K562 (cell line): ENCODE measurements around the gene MECR. TPM values are rescaled to one million over a fixed set of nuclear protein-coding genes. Genes with fewer than 3 reads are reported as not detected.

Source experiments
- ATAC-seq: fragments of 200-7000 bp; cut with Tn5 transposase; 3 replicates; pipeline ENCODE4 v1.9.1; 2020; ENCODE audit warnings: moderate library complexity
- BruUV-seq: library from RNA; stranded (reverse); fragments of 400-500 nt; replicated peaks from 2 replicates; lab custom pipeline; 2021; lab: Mats Ljungman, UMichigan
- CTCF ChIA-PET: fragments of 300-600 bp; formaldehyde crosslinking; extraction: SDS; loops from one replicate; lab custom pipeline; 2021; ENCODE audit warnings: low intra/inter-chr PET ratio; lab: Yijun Ruan, JAX
- POLR2A ChIA-PET: fragments of 300-600, 350-650 bp; sonication (Branson Sonifier 250); formaldehyde crosslinking; extraction: SDS; loops from one replicate; lab custom pipeline; 2021; ENCODE audit warnings: antibody characterized with exemption, inconsistent platforms; lab: Yijun Ruan, JAX
- DNase-seq, 4 experiments: peaks; one replicate each; pipeline versions ENCODE4 v3.0.0 to v3.0.0-alpha.2; 2011 to 2018; ENCODE audit warnings: low spot score in 3 of 4, mixed read lengths in 3 of 4; ENCODE audit errors: extremely low read depth in 1 of 4
- FAIRE-seq: peaks from 2 replicates; lab custom pipeline; 2011; peaks lifted over from hg19 to GRCh38; lab: Jason Lieb, UNC
- H2AFZ ChIP-seq: 2 replicates; pipeline ENCODE4 v1.6.0; 2011; ENCODE audit warnings: low read depth, low read length, control low read depth, inconsistent platforms
- H3K27ac ChIP-seq: fragments of 200-600 bp; 3 replicates; pipeline ENCODE4 v1.8.0; 2011; ENCODE audit warnings: low read depth, mild to moderate bottlenecking, control low read depth, inconsistent platforms, low read length, moderate library complexity, mixed read lengths; ENCODE audit errors: extremely low read depth
- H3K27me3 ChIP-seq, 2 experiments: fragments of 300-600 bp in 1 of 2; 2 replicates in 1 of 2; 3 replicates in 1 of 2; pipeline versions ENCODE4 v1.6.0 to v1.8.0; 2011; ENCODE audit warnings: inconsistent platforms in 2 of 2, low read length in 2 of 2, mild to moderate bottlenecking in 1 of 2, mixed read lengths in 1 of 2, moderate library complexity in 1 of 2; ENCODE audit not compliant: control insufficient read depth in 2 of 2, insufficient read depth in 2 of 2
- H3K36me3 ChIP-seq: fragments of 300-600 bp; 3 replicates; pipeline ENCODE4 v1.8.0; 2011; ENCODE audit warnings: mild to moderate bottlenecking, low read length, inconsistent platforms; ENCODE audit not compliant: control insufficient read depth, insufficient read depth
- H3K4me1 ChIP-seq, 2 experiments: fragments of 200-600 bp in 1 of 2; replicated peaks in 1 of 2; 2 replicates in 1 of 2; 3 replicates in 1 of 2; pipeline versions ENCODE4 v1.5.1 to v1.8.0; 2011; ENCODE audit warnings: inconsistent platforms in 2 of 2, low read length in 2 of 2, mild to moderate bottlenecking in 1 of 2, mixed read lengths in 1 of 2, moderate library complexity in 1 of 2; ENCODE audit not compliant: control insufficient read depth in 2 of 2, insufficient read depth in 2 of 2
- H3K4me2 ChIP-seq: 2 replicates; pipeline ENCODE4 v1.6.1; 2011; ENCODE audit warnings: low read length, control low read depth, inconsistent platforms, mixed read lengths; ENCODE audit not compliant: insufficient read depth
- H3K4me3 ChIP-seq: fragments of 200-600 bp; sonication (generic), shearing (Covaris generic); 2 replicates; pipeline ENCODE4 v1.5.1; 2016; ENCODE audit warnings: control low read depth, inconsistent platforms
- H3K79me2 ChIP-seq: fragments of 200-600 bp; 3 replicates; pipeline ENCODE4 v1.8.0; 2011; ENCODE audit warnings: low read length, inconsistent platforms; ENCODE audit not compliant: control insufficient read depth, insufficient read depth
- H3K9ac ChIP-seq, 2 experiments: 2 replicates each; pipeline versions ENCODE4 v1.6.0 to v1.6.1; 2011; ENCODE audit warnings: low read depth in 2 of 2, low read length in 2 of 2, control low read depth in 1 of 2, inconsistent platforms in 1 of 2, mild to moderate bottlenecking in 1 of 2, mixed read lengths in 1 of 2; ENCODE audit not compliant: insufficient read depth in 1 of 2
- H3K9me1 ChIP-seq: one replicate; pipeline ENCODE4 v1.6.0; 2011; ENCODE audit warnings: inconsistent platforms, mild to moderate bottlenecking, low read length, moderate library complexity; ENCODE audit not compliant: control insufficient read depth, insufficient read depth
- H3K9me3 ChIP-seq: replicated peaks from 2 replicates; pipeline ENCODE4 v1.5.1; 2011; ENCODE audit warnings: low read depth, low read length, inconsistent platforms; ENCODE audit not compliant: control insufficient read depth, insufficient read depth
- H4K20me1 ChIP-seq: replicated peaks from 2 replicates; pipeline ENCODE4 v1.6.1; 2011; ENCODE audit warnings: low read length, inconsistent platforms, mixed read lengths; ENCODE audit not compliant: control insufficient read depth, insufficient read depth
- HLTF ChIP-seq: fragments of 450-650 bp; IDR thresholded peaks from 2 replicates; pipeline ENCODE4 v1.6.1; 2016
- TEAD1 ChIP-seq, 2 experiments: fragments of 450-650 bp in 1 of 2; sonication (generic) in 1 of 2; formaldehyde crosslinking; IDR thresholded peaks; 2 replicates each; pipeline versions ENCODE4 v1.4.0 to v1.8.0; 2020 to 2022; ENCODE audit warnings: mild to moderate bottlenecking in 2 of 2, missing genetic modification reagents in 1 of 2
- THRAP3 ChIP-seq: fragments of 450-650 bp; IDR thresholded peaks from 2 replicates; pipeline ENCODE4 v1.6.1; 2016; ENCODE audit warnings: mild to moderate bottlenecking, inconsistent platforms, borderline replicate concordance
- ZNF224 ChIP-seq: sonication (generic); formaldehyde crosslinking; IDR thresholded peaks from 2 replicates; pipeline ENCODE4 v1.8.0; 2022; ENCODE audit warnings: mild to moderate bottlenecking, missing genetic modification reagents
- ZNF282 ChIP-seq: sonication (generic); formaldehyde crosslinking; IDR thresholded peaks from 2 replicates; pipeline ENCODE4 v1.8.1; 2023; ENCODE audit warnings: missing genetic modification reagents
- ZNF717 ChIP-seq: fragments of 250-450 bp; sonication (Bioruptor Pico); IDR thresholded peaks from 2 replicates; pipeline ENCODE4 v1.5.0; 2021
- WGBS: fragments of 100-300 bp; shearing (Covaris generic); methylation state at CpG from one replicate; pipeline ENCODE4 v1.1.6; 2016; ENCODE audit warnings: low coverage, mixed read lengths; ENCODE audit not compliant: insufficient coverage; ENCODE audit errors: missing lambda C conversion rate; 5-methylcytosine and 5-hydroxymethylcytosine counted together
- in situ Hi-C: fragments of 300-500 bp; cut with MboI; formaldehyde crosslinking; loops from 4 replicates; pipeline ENCODE4 v1.15.0; 2018; ENCODE audit warnings: inconsistent platforms, mixed read lengths
- intact Hi-C: fragments of 100-400 bp; cut with micrococcal nuclease; formaldehyde crosslinking; loops from 2 replicates; pipeline ENCODE4 v1.14.2; 2022
- polyA plus RNA-seq, 8 experiments: library from polyadenylated mRNA; depleted of rRNA in 4 of 8; stranded (reverse) in 5 of 8; unstranded in 3 of 8; fragments of >200 nt; fragmentation: Nextera tagmentation in 2 of 8; fragmentation: Illumina TruSeq in 1 of 8; extraction: Ambion mirVana in 2 of 8; extraction: Trizol in 1 of 8; gene quantifications; 2 replicates each; pipeline versions ENCODE4 v1.2.1 to v1.2.3, GENCODE V29; 2011 to 2014; ENCODE audit warnings: inconsistent platforms in 1 of 8, missing spikeins in 1 of 8
- total RNA-seq, 7 experiments: library from RNA; depleted of rRNA in 6 of 7; stranded (reverse); fragments of >200 nt in 6 of 7; fragmentation: Illumina TruSeq in 2 of 7; extraction: Trizol in 2 of 7; gene quantifications; 2 replicates each; pipeline versions ENCODE4 v1.2.1 to v1.2.3, GENCODE V29; 2011 to 2021; ENCODE audit warnings: low replicate concordance in 1 of 7

Gene MECR
- total and polyA plus RNA-seq, 9 of the 15 experiments (the other 6 are each of a cell fraction or from before 2014, with no cell fraction given), result 10.4 to 58.6 (median 42.9) TPM

DNA sequence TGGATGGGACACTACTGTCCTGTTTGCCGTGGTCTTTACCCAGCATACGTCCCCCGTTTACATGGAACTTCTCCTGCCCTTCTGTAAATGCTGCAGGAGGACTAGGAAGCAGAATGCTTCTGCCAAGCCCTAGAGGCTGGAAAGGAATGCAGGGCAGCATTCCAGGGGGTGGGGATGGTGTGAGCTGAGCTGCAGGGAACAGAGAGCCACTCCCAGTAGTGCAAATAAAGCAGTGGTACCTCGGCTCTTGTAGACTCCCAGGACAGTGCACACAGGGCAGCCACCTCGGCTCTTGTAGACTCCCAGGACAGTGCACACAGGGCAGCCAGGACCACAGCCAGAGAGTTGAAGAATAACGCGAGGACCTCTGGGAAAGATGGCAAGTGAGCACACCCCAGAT is 41.0 kb upstream of the MECR start:
- no peak overlapping the region for H3K9ac ChIP-seq
- POLR2A ChIA-PET, result interaction anchor here (1.3 to 1.4 kb wide), 2 partner anchors 8 to 14 kb away, joined by 4 to 5 read pairs; no protein-coding TSS in a partner anchor
- H4K20me1 ChIP-seq, result no peaks in the 10 kb centered on the region; the same call in 1 of the 2 replicates
- no peak overlapping the region for H3K4me3 ChIP-seq
- peak; percentile 36; the same call in 1 of the 3 replicates for ATAC-seq
- no peak for TF ChIP-seq ZNF717
- TF ChIP-seq HLTF, result no peak
- TF ChIP-seq ZNF282, result no peak
- peak in 1 of 2 experiments; percentile 26; a peak in 1 of 4 replicates for TF ChIP-seq TEAD1 (CRISPR knock-in tag; IDR thresholded peaks at IDR 0.05)
- TF ChIP-seq, all 486 proteins: peak for 1
- FAIRE-seq (no peak), DNase-seq (no peak)
- no peaks in the 10 kb centered on the region for H3K79me2 ChIP-seq
- no peak overlapping the region for H2AFZ ChIP-seq
- BruUV-seq, result no TSS peak
- H3K9me1 ChIP-seq, result no peaks in the 10 kb centered on the region
- CTCF ChIA-PET, result no interaction called here
- intact Hi-C loops (no loop called here), in situ Hi-C loops (no loop called here)
- H3K4me2 ChIP-seq, result no peak overlapping the region
- no peaks in the 10 kb centered on the region for H3K9me3 ChIP-seq
- H3K27me3 ChIP-seq, result peaks cover 48 to 49% of the 10 kb centered on the region in 2 experiments
- 2% methylated on average over 7 of the region's 7 CpGs for WGBS
- no peaks in the 10 kb centered on the region for H3K4me1 ChIP-seq
- no peaks in the 10 kb centered on the region for H3K36me3 ChIP-seq
- H3K27ac ChIP-seq, result no peak overlapping the region

DNA sequence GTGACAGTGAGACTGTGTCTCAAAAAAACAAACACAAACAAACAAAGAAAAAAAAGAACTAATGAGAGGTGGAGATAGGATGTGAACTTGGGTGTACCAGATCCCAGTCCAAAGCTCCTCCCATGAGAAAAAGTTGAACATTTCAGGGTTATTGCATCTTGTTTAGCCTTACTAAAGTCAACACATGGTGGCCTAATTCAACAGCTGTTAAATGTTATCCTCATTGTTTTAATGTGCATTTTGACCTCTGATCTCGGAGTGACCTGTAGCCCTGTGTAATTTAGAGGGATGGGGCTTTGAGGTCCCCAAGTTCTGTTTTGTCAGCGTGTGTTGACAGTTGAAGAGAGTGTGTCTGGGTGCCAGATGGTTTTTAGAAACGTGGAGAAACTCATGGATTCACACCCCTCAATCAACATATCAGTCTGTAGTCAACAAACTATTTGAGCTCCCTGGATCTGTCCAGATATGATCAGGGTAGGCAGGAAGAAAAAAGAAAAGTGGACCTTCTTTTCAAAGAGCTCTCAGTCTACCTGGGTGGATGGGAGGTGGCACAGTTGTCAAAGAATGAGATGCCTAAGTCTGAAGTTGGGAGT is 40.3 kb upstream of the MECR start:
- WGBS, result 0% methylated on average over 3 of the region's 3 CpGs
- H3K9me3 ChIP-seq, result no peaks in the 10 kb centered on the region
- in situ Hi-C loops, result no loop called here
- intact Hi-C loops, result no loop called here
- peaks cover 50 to 51% of the 10 kb centered on the region in 2 experiments for H3K27me3 ChIP-seq
- TF ChIP-seq THRAP3 (no peak), ZNF224 (no peak)
- H3K4me1 ChIP-seq, result no peaks in the 10 kb centered on the region
- H3K4me3 ChIP-seq, result no peak overlapping the region
- no peaks in the 10 kb centered on the region for H3K36me3 ChIP-seq
- ATAC-seq (no peak), FAIRE-seq (no peak), DNase-seq (no peak)
- no peak overlapping the region for H3K4me2 ChIP-seq
- no peak overlapping the region for H2AFZ ChIP-seq
- no peak overlapping the region for H3K9ac ChIP-seq
- BruUV-seq, result no TSS peak
- CTCF ChIA-PET, result interaction anchor here (0.6 kb wide), 1 partner anchor 97 kb away, joined by 3 read pairs; no protein-coding TSS in a partner anchor
- H3K9me1 ChIP-seq, result no peaks in the 10 kb centered on the region
- no peak overlapping the region for H3K27ac ChIP-seq
- no peaks in the 10 kb centered on the region; the same call in 1 of the 2 replicates for H4K20me1 ChIP-seq
- POLR2A ChIA-PET, result interaction anchor here (0.8 to 1.4 kb wide), 3 partner anchors 9 to 29 kb away, joined by 4 to 5 read pairs (median 4); no protein-coding TSS in a partner anchor
- H3K79me2 ChIP-seq, result no peaks in the 10 kb centered on the region
